Activated CD8-positive, alpha-beta T cell treated with anti-CD3 and anti-CD28 coated beads for 36 hours (primary cell): ENCODE measurements around the gene MTFR2. TPM values are rescaled to one million over a fixed set of nuclear protein-coding genes. Genes with fewer than 3 reads are reported as not detected.

Experiments
- ATAC-seq: fragments of 200-7000 bp; cut with Tn5 transposase; one replicate; pipeline ENCODE4 v1.10.0; 2021; ENCODE audit warnings: mild to moderate bottlenecking, moderate library complexity
- CTCF ChIA-PET: fragments of 350-600 bp; sonication (Branson Sonifier 250); formaldehyde crosslinking; loops from one replicate; lab custom pipeline; 2021; ENCODE audit warnings: antibody characterized with exemption; lab: Charles Lee
- POLR2A ChIA-PET: fragments of 350-600 bp; sonication (Branson Sonifier 250); formaldehyde crosslinking; loops from one replicate; lab custom pipeline; 2021; ENCODE audit warnings: antibody characterized with exemption; lab: Charles Lee
- DNase-seq: peaks from one replicate; pipeline ENCODE4 v3.0.0-alpha.2; 2020
- H3K27ac Mint-ChIP-seq: one replicate; pipeline ENCODE4 v1.8.0; 2021; ENCODE audit warnings: mild to moderate bottlenecking, mixed read lengths
- H3K27me3 Mint-ChIP-seq: one replicate; pipeline ENCODE4 v1.8.0; 2021; ENCODE audit warnings: mixed read lengths
- H3K36me3 Mint-ChIP-seq: one replicate; pipeline ENCODE4 v1.8.0; 2021; ENCODE audit warnings: low read depth, mixed read lengths
- H3K4me1 Mint-ChIP-seq: one replicate; pipeline ENCODE4 v1.8.0; 2021; ENCODE audit warnings: low read depth, mixed read lengths
- H3K4me3 Mint-ChIP-seq: one replicate; pipeline ENCODE4 v1.8.0; 2021; ENCODE audit warnings: mild to moderate bottlenecking, moderate library complexity, mixed read lengths
- H3K9me3 Mint-ChIP-seq: one replicate; pipeline ENCODE4 v1.8.0; 2021; ENCODE audit warnings: mixed read lengths
- intact Hi-C: fragments of 100-400 bp; cut with micrococcal nuclease; formaldehyde crosslinking; loops from one replicate; pipeline ENCODE4 v1.10.0; 2022
- total RNA-seq, 2 experiments: library from RNA; stranded (reverse); gene quantifications; one replicate each; pipeline ENCODE4 v1.2.3, GENCODE V29; 2021
- TF ChIP-seq, protein P1 (sequence below): fragments of 200-600 bp; IDR thresholded peaks from one replicate; pipeline ENCODE4 v1.8.0; 2022; ENCODE audit warnings: antibody characterized with exemption, mild to moderate bottlenecking

MTFR2 gene
- total RNA-seq, 2 experiments from 2014 or later: 20.9 to 23.9 TPM

GRCh38 chr6:136210398-136211165, 39.5 kb downstream of the MTFR2 start:
- ChIA-PET POLR2A (no interaction called here), CTCF (interaction anchor here (1.0 kb wide), 1 partner anchor 20 kb away, joined by 3 read pairs; no protein-coding TSS in a partner anchor)
- H3K4me1 Mint-ChIP-seq: no peaks in the 10 kb centered on the region
- TF ChIP-seq, protein P1, sequence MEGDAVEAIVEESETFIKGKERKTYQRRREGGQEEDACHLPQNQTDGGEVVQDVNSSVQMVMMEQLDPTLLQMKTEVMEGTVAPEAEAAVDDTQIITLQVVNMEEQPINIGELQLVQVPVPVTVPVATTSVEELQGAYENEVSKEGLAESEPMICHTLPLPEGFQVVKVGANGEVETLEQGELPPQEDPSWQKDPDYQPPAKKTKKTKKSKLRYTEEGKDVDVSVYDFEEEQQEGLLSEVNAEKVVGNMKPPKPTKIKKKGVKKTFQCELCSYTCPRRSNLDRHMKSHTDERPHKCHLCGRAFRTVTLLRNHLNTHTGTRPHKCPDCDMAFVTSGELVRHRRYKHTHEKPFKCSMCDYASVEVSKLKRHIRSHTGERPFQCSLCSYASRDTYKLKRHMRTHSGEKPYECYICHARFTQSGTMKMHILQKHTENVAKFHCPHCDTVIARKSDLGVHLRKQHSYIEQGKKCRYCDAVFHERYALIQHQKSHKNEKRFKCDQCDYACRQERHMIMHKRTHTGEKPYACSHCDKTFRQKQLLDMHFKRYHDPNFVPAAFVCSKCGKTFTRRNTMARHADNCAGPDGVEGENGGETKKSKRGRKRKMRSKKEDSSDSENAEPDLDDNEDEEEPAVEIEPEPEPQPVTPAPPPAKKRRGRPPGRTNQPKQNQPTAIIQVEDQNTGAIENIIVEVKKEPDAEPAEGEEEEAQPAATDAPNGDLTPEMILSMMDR: no peak
- intact Hi-C loops: no loop called here
- no peaks in the 10 kb centered on the region for H3K36me3 Mint-ChIP-seq
- H3K4me3 Mint-ChIP-seq: no peak overlapping the region
- H3K27ac Mint-ChIP-seq: no peak overlapping the region
- no peak for ATAC-seq
- no peaks in the 10 kb centered on the region for H3K9me3 Mint-ChIP-seq
- DNase-seq: no peak
- H3K27me3 Mint-ChIP-seq: no peaks in the 10 kb centered on the region

DNA sequence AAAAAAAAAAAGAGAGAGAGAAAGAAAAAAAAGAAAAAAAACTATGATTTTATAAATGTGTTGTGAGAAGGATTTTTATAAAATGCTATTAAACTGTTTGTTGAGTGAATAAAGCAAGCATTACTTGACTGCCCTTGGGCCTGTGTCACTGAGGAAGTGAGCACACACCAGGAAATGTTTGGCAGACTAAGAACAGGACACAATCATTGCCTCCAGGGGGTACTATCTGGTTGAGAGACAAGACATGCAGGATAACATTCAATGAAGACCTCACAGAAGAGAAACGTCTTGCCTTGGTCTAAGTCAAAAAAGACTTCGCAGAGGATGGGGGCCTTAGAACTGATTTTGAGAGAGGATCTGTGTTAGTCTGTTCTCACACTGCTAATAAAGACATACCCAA, 40.6 kb downstream of the MTFR2 start:
- ChIA-PET POLR2A (no interaction called here), CTCF (no interaction called here)
- intact Hi-C loops: no loop called here

DNA sequence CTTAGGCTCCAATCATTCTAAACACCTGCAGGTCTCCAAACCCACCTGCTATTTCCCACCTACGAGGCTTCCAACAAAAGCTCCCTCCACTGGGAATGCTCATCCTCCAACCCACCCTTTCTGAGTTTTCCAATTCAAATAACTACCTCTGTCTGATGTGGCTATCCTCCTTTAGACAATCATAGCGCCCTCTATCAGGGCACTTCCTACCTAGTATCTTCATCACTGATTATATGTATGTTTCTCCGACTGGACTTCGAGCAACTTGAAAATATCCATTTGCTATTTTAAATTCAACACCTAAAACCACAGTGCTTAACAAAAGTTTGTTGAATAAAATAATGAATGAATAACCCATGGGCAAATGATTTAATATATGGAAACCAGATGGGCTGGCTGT, 41.3 kb downstream of the MTFR2 start:
- Mint-ChIP-seq H3K9me3 (no peaks in the 10 kb centered on the region), H3K27me3 (no peaks in the 10 kb centered on the region), H3K4me3 (no peak overlapping the region), H3K27ac (no peak overlapping the region), H3K4me1 (no peaks in the 10 kb centered on the region), H3K36me3 (no peaks in the 10 kb centered on the region)
- POLR2A ChIA-PET: no interaction called here
- TF ChIP-seq, protein P1: no peak
- CTCF ChIA-PET: interaction anchor here (2.2 kb wide), 1 partner anchor 18 kb away, joined by 8 read pairs; no protein-coding TSS in a partner anchor
- no peak for DNase-seq
- no peak for ATAC-seq
- intact Hi-C loops: no loop called here

More for the DNA sequence above, 40.6 kb downstream of the MTFR2 start:
- ATAC-seq (no peak), DNase-seq (no peak)
- no peaks in the 10 kb centered on the region for H3K4me1 Mint-ChIP-seq
- TF ChIP-seq, protein P1: no peak
- no peaks in the 10 kb centered on the region for H3K9me3 Mint-ChIP-seq
- H3K36me3 Mint-ChIP-seq: no peaks in the 10 kb centered on the region
- H3K4me3 Mint-ChIP-seq: no peak overlapping the region
- H3K27ac Mint-ChIP-seq: no peak overlapping the region
- H3K27me3 Mint-ChIP-seq: no peaks in the 10 kb centered on the region

DNA sequence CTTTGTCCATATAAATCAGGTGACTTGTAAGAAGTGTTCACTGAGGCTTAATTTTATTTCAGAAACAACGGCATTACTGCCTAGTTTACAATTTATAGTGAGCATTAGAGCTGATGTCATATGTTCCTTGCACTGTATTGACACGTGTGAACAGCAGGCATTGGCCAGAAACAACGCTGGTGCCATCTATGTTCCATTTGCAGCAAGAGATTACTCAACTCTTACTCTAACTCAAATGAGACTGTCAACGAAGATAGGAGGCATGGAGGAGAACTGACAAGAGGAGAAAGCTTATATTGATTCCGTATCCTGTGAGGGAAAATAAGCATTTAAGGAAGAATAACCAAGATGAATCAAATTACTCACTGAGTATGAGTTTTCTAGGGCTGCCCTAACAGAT, 48.4 kb downstream of the MTFR2 start:
- CTCF ChIA-PET: interaction anchor here (0.9 to 2.0 kb wide), 2 partner anchors 25 to 99 kb away, joined by 3 to 5 read pairs; no protein-coding TSS in a partner anchor
- ATAC-seq (no peak), DNase-seq (no peak)
- no peak overlapping the region for H3K27ac Mint-ChIP-seq
- POLR2A ChIA-PET: interaction anchor here (0.6 kb wide), 1 partner anchor 14 kb away, joined by 3 read pairs; no protein-coding TSS in a partner anchor
- no peaks in the 10 kb centered on the region for H3K4me1 Mint-ChIP-seq
- H3K9me3 Mint-ChIP-seq: no peaks in the 10 kb centered on the region
- intact Hi-C loops: no loop called here
- peaks cover 1% of the 10 kb centered on the region for H3K27me3 Mint-ChIP-seq
- H3K36me3 Mint-ChIP-seq: no peaks in the 10 kb centered on the region
- no peak overlapping the region for H3K4me3 Mint-ChIP-seq
- TF ChIP-seq, protein P1: no peak

DNA sequence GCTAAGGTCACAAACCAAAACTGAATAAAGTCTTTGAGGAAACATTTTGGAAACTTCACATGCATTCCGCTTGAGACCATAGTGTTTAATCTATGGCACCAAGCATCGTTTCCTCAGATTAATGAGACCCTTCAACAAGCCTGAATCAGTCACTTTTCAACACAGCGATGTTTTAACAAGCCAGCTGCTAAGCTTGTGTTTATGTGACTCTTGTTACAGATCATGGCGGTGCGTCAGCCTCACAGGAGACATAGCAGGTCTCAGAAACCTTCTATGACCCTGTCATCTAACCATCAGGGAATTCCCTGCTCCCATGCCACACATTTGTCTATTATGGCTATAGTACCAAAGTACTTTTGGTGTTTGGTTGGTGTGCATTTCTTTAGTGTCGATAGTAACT, 57.2 kb downstream of the MTFR2 start:
- Mint-ChIP-seq H3K4me3 (no peak overlapping the region), H3K36me3 (no peaks in the 10 kb centered on the region), H3K27me3 (no peaks in the 10 kb centered on the region), H3K4me1 (no peaks in the 10 kb centered on the region), H3K9me3 (no peaks in the 10 kb centered on the region), H3K27ac (no peak overlapping the region)
- ATAC-seq: no peak
- TF ChIP-seq, protein P1: no peak
- DNase-seq: no peak
- ChIA-PET CTCF (interaction anchor here (1.4 to 2.5 kb wide), 2 partner anchors 13 to 34 kb away, joined by 3 to 7 read pairs; no protein-coding TSS in a partner anchor), POLR2A (no interaction called here)
- intact Hi-C loops: no loop called here
